GM10266 (cell line): ENCODE data around the gene ARPP21.

Experiments
- DNase-seq: peaks from one replicate; pipeline ENCODE4 v3.0.0; 2012; ENCODE audit errors: extremely low spot score
- CTCF ChIP-seq: IDR thresholded peaks from 2 replicates; pipeline ENCODE4 v1.5.1; 2012; ENCODE audit warnings: mild to moderate bottlenecking, low read depth; ENCODE audit not compliant: control insufficient read depth, insufficient read depth; ENCODE audit errors: missing control alignments

Gene ARPP21

GRCh38 chr3:35772381-35773015 is 133.2 kb downstream of the ARPP21 start:
- no peak for DNase-seq
- no peak for TF ChIP-seq CTCF

- TF ChIP-seq CTCF: no peak
Measured at GRCh38 chr3:35773417-35773816, 134.1 kb downstream of the ARPP21 start.

GRCh38 chr3:35776346-35776745 is 137.0 kb downstream of the ARPP21 start:
- DNase-seq: no peak
- no peak for TF ChIP-seq CTCF

More at GRCh38 chr3:35773417-35773816, 134.1 kb downstream of the ARPP21 start:
- no peak for DNase-seq

- TF ChIP-seq CTCF: no peak
- no peak for DNase-seq
Measured at GRCh38 chr3:35777065-35777464, 137.7 kb downstream of the ARPP21 start.

- TF ChIP-seq CTCF: no peak
- no peak for DNase-seq
Measured at GRCh38 chr3:35777563-35778554, 138.5 kb downstream of the ARPP21 start.

- no peak for TF ChIP-seq CTCF
- no peak for DNase-seq
Measured at GRCh38 chr3:35779611-35780010, 140.3 kb downstream of the ARPP21 start.

- no peak for DNase-seq
- TF ChIP-seq CTCF: no peak
Measured at GRCh38 chr3:35780800-35781199, 141.5 kb downstream of the ARPP21 start.
